ENCODE measurements around the gene TIMELESS.
"Not testable (repeated sequence)": the region's sequence is repeated elsewhere in the genome, so short reads cannot be mapped to it uniquely, and the experiment has no call there.

- TF ChIP-seq CTCF (IDR thresholded peaks at IDR 0.05); POLR2AphosphoS5 (IDR thresholded peaks at IDR 0.05); POLR2A (IDR thresholded peaks at IDR 0.05; ENCODE audit: low read depth): not testable (repeated sequence)
These were observed 44.3 kb upstream of the TIMELESS start for GRCh38 chr12:56493409-56494105.
